Stimulated activated CD8-positive, alpha-beta memory T cell treated with anti-CD3 and anti-CD28 coated beads, Interleukin-2, amount 100 ng/mL, for 1 hour (primary cell): ENCODE results near the gene TMEM150C.
"Not testable (repeated sequence)": the region's sequence is repeated elsewhere in the genome, so short reads cannot be mapped to it uniquely, and the experiment has no call there.

ENCODE experiments used
- DNase-seq, 2 donors: peaks; one replicate each; pipeline ENCODE4 v3.0.0-alpha.2; 2020; ENCODE audit warnings: low read depth in 2 of 2

Gene TMEM150C

DNA sequence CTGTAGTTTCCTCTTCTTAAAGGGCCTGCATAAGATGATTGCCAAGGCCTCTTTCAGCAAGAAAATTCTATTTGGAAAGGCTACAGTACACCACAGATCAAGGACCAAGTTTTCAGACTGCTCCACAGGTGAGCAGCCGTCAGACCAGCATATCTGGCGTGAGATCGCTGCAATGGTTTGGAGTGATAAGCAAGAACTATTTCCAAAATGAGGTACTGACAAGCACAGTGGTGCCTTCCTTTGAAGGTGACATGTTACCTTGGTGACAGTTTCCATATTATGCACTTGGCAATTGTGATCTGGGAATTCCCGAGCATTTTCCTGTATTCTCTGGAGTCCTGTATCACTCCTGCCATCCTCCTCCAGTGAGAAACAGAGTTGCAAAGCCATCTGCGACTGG, 7.3 kb upstream of the TMEM150C start:
- DNase-seq: no peak

DNA sequence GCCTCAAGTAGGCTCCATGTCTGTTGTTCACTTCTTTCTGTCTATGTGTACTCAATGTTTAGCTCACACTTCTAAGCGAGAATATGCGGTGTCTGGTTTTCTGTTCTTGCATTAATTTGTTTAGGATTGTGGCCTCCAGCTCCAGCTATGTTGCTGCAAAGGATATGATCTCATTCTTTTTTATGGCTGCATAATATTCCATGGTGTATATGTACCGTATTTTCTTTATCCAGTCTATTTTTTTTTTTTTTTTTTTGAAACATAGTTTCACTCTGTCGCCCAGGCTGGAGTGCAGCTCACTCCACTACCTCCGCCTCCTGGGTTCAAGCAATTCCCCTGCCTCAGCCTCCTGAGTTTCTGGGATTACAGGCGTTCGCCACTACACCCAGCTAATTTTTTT, 5.7 kb upstream of the TMEM150C start:
- no peak for DNase-seq

DNA sequence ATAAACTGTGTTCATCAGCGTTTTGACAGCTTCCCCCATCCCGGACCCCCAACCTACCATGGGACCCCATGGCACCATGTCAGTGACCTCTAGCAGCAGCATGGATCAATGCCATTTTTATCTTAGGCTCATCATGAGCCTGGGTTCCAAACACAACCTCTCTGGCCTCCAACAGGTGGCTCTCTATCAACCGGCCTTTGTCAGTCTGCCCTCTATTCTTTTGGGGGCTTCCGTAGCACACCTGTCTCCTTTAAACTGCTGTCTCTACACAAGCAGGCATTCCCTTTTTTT, 721 bp upstream of the TMEM150C start:
- no peak for DNase-seq

DNA sequence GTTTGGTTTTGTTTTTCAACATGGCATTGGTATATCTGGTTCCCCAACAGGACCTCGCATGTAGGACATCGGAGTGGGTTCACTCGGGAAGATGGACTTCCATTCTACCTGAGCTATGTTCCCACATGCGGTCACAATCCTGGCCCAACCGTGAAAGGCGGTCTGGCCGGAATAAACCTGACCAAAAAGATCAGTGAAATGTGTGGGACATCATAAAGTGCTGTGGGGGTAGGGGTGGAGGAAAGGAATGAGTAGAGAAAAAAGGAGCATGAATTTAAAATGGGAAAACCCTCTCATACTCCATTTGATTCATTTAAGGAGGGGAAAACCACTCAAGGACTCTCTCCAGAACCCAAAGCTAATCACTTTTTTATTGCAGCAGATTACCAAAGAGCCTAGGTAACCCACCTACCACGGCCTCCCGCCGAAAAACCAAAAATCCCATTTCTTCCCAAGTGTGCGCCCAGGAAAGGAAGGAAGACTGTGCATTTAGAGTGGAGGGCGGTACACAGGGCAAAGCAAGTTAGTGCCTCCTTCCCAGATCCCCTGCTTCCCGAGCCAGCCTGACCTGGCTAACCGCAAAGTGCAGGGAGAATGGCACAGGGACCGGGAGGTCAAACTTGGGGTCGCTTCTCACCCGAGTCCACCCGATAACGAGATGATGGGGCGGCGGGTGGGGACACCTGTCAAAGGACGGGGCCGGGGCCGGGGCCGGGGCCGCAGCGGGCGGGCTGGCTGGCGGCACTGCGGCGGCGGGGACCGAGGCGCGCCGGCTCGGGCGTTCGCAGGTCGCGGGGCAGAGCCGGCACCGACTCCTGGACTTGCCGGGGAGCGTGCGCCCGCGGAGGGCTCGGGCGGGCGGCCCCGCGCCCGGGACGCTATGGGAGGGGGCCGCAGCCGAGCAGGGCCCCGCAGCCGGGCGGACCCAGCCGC, 669 bp downstream of the TMEM150C start:
- no peak for DNase-seq

GRCh38 chr4:82559735-82560120, 2.1 kb downstream of the TMEM150C start:
- DNase-seq: no peak

GRCh38 chr4:82559090-82559734, 2.6 kb downstream of the TMEM150C start:
- not testable (repeated sequence) for DNase-seq

DNA sequence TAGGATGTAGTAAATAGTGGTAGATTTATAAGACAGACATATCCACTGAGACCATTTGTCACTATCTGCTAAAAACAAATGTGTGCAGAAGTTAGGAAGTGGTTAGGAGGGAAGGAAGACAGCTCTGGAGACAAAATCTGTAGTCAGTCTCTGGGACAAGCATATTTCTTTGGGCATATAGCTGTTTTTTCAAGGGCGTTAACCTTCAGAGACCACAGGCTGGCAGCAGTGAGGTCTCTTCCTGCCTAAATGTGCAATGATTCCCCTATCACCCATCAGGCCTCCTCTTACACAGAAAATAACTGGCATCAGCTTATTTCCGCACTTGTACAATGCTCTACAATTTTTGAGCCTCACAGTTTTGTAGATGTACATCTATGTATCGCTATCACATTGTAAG, 6.5 kb downstream of the TMEM150C start:
- no peak for DNase-seq

- DNase-seq: no peak
These were observed 8.8 kb downstream of the TMEM150C start for GRCh38 chr4:82553020-82553419.

DNA sequence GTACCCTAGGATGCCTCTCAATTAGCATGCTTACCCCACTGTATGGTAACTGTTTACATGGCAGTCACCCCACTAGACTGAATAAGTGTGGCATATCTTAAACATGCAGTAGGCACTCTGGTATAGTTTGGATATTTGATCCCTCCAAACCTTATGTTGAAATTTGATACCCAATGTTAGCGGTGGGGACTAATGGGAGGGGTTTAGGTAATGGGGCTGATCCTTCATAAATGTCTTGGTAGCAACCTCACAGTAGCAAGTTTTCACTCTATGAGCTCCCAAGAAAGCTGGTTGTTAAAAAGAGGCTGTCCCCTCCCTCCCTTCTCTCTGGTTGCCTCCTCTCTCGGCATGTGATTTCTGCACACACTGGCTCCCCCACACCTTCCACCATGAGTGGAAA, 10.1 kb downstream of the TMEM150C start:
- DNase-seq: no peak

- not testable (repeated sequence) for DNase-seq
These were observed 13.9 kb downstream of the TMEM150C start for GRCh38 chr4:82547850-82548249.

GRCh38 chr4:82543131-82543530, 18.7 kb downstream of the TMEM150C start:
- no peak for DNase-seq

DNA sequence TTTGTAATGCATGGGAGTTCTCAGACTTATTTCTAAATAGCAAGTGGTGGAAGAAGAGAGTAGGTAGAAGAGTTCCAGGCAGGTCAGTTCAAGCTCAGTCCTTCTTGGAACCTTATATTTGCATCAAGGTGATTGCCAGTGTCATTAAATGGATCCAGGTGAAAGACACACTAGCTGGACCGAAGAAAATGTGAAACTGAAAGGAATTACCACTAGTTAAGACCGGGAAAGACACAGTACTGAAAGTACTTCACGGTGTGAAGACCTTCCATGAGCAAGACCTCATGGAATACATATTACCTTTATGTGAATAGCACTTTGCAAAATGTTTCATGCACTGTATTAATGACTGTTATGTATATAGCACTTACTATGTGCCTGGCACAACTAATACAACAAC, 19.1 kb downstream of the TMEM150C start:
- DNase-seq: no peak

- DNase-seq: no peak
These were observed 32.5 kb downstream of the TMEM150C start for GRCh38 chr4:82529322-82529721.

GRCh38 chr4:82528868-82529267, 32.9 kb downstream of the TMEM150C start:
- DNase-seq: no peak

DNA sequence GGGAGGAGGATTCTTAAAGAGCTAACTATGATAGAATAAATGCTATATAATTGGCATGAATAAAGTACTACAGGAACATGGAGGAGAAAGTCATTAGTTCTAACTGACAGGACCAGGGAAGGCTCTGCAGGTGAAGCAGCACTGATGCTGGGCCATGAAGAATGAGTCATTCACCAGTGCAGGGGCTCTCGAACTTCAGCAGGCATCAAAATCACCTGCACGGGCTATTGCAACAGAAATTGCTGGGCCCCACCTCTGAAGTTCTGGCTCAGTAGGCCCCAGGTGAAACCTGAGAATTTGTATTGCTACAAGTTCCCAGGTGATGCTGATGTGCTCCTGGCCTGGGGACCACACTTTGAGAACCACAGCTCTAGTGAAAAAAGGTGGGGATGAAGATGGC, 33.7 kb downstream of the TMEM150C start:
- DNase-seq: no peak

- no peak for DNase-seq
These were observed 36.4 kb downstream of the TMEM150C start for GRCh38 chr4:82525307-82525911.

- DNase-seq: no peak
These were observed 37.1 kb downstream of the TMEM150C start for GRCh38 chr4:82524570-82525152.

- DNase-seq: no peak
These were observed 38.6 kb downstream of the TMEM150C start for GRCh38 chr4:82523179-82523578.

- no peak for DNase-seq
These were observed 39.3 kb downstream of the TMEM150C start for GRCh38 chr4:82522472-82522871.

DNA sequence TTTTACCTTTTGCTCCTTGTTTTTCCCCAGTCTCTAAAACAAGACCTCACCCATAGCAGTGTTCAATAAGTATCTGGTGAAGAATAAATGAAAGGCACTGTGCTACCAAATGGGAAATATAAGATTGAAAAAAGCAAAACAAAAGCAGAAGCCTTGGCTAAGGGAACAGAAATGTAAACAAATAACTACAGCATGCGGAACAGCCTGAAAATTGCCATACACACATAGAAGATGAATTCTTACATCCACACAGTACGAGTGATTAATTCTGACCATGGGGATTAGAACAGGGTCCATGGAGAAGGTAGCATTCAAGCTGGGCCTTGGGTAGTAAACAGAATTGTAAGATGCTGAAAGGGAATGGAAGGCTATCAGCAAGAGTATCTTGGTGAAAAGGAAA, 40.5 kb downstream of the TMEM150C start:
- no peak for DNase-seq

GRCh38 chr4:82519776-82520175, 42.0 kb downstream of the TMEM150C start:
- DNase-seq: no peak

DNA sequence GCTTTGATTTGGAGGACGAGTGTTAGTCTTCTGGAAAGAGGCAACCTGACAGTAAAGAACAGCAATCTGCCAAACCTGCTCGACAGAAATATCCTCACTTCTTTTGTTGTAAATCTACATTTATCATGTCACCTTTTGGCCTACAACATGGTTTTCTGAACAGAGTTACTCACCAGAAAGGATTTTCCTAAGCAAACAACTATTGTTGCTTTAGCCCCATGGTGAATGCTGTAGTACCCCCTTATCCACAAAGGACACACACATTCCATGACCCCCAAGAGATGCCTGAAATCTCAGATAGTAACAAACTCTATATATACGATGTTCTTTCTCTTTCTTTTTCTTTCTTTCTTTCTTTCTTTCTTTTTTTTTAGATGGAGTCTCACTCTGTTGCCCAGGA, 42.7 kb downstream of the TMEM150C start:
- DNase-seq: no peak

GRCh38 chr4:82517043-82517442, 44.7 kb downstream of the TMEM150C start:
- DNase-seq: no peak
